ENCODE measurements around the gene GRK5.

Gene GRK5

DNA sequence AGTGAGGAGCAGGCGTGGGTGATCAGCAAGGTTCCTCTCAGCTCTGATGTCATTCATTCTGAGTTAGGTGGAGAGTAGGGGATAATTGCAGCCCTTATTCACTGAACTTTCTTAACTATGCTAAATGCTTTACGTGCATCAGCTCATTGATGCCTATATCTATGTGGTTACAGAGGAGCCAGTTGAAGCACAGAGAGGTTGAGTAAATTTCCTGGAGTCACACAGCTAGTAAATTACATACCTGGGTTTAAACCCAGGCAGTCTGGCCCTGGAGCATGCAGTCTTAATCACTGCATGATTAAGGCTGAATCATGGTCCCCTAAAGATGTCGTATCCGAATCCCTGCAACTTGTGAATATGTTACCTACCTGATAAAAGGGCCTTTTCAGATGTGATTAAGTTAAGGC is 99.6 kb downstream of the GRK5 start:
- no peak overlapping the region for H3K4me3 ChIP-seq (replicated peaks; ENCODE audit: low read depth, low read length)
- DNase-seq (ENCODE audit: extremely low read depth, low read depth) = no peak
- TF ChIP-seq, protein P1, sequence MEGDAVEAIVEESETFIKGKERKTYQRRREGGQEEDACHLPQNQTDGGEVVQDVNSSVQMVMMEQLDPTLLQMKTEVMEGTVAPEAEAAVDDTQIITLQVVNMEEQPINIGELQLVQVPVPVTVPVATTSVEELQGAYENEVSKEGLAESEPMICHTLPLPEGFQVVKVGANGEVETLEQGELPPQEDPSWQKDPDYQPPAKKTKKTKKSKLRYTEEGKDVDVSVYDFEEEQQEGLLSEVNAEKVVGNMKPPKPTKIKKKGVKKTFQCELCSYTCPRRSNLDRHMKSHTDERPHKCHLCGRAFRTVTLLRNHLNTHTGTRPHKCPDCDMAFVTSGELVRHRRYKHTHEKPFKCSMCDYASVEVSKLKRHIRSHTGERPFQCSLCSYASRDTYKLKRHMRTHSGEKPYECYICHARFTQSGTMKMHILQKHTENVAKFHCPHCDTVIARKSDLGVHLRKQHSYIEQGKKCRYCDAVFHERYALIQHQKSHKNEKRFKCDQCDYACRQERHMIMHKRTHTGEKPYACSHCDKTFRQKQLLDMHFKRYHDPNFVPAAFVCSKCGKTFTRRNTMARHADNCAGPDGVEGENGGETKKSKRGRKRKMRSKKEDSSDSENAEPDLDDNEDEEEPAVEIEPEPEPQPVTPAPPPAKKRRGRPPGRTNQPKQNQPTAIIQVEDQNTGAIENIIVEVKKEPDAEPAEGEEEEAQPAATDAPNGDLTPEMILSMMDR (IDR thresholded peaks at IDR 0.05; ENCODE audit: low read depth, low read length, missing control alignments) = no peak

DNA sequence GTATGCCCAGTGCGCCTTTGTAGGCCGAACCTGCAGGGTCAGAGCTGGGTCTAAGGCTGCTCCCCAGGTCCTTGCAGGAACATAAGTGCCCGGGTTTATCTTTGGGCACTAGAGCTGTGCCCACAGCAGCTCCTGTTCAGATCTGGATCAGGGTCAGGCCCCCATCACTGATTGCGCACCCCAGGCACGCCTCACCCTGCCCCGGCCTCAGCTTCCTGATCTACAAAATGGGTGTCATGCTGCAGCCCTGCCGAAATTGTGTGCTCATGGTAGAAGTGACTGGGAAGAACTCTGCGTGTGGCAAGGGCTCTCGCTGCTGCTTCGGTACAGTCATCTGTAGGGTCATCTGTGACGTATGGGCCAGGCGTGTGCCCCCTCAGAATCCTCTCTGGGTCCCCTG is 100.7 kb downstream of the GRK5 start:
- TF ChIP-seq, protein P1 (IDR thresholded peaks at IDR 0.05; ENCODE audit: low read depth, low read length, missing control alignments) = no peak
- no peak overlapping the region for H3K4me3 ChIP-seq (replicated peaks; ENCODE audit: low read depth, low read length)
- DNase-seq (ENCODE audit: extremely low read depth, low read depth) = no peak

DNA sequence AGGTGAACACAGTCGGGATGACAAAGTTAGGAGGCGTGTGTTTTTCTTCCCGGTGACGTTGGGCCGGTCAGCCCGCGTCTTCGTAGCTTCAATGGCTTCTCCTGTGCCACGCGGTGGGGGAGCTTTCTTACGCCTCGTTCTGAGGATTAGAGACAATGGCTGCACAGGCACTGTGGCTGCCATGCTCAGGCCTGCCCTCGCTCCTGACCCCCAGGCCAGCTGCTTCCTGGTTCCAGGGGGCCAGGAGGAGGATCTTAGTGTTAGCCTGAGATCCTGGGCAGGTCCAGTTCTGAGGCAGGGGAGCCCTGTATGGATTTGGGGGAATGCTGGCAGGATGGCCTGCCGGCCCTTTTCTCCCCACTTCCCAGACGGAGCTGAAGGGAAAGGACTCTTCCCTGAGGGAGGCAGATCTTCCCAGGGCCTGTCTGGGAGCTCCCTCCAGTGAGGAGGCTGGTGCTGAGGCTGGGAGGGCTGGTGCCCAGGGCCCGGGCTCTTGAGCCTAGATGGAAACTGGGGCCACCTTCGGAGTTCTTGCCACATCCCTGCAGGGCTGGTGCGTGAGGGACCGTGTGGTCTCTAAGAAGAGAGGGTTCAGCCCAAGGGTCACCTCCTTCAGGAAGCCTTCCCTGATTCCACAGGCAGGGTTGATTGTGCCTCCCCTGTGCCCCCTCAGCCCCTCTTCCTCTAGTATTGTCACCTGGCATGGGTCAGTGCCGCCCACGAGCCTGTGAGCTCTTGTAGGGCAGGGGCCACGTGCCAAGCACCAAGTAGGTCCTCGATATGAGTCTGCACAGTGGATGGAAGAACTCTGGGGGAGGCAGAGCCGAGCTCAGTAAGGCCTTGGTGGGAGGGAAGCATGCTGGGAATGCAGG is 101.4 kb downstream of the GRK5 start:
- no peak overlapping the region for H3K4me3 ChIP-seq (replicated peaks; ENCODE audit: low read depth, low read length)
- DNase-seq (ENCODE audit: extremely low read depth, low read depth) = no peak
- TF ChIP-seq, protein P1 (IDR thresholded peaks at IDR 0.05; ENCODE audit: low read depth, low read length, missing control alignments) = no peak

DNA sequence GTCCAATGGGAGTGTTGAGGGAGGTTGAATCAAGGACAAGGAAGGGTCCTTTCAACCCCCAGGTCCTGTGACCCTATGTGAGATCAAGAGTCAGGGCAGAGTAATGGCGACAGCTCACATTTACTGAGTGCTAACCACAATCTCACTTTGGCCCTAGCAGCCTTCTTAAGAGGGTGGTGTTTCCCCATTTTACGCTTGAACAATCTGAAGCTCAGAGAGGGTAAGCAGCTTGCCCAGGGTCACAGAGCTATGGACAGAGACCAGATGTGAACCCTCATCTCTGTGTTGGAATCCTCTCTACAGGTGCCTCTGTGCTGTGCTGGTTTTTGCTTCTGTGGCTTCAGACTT is 102.0 kb downstream of the GRK5 start:
- TF ChIP-seq, protein P1 (IDR thresholded peaks at IDR 0.05; ENCODE audit: low read depth, low read length, missing control alignments) = no peak
- H3K4me3 ChIP-seq (replicated peaks; ENCODE audit: low read depth, low read length) = no peak overlapping the region
- DNase-seq (ENCODE audit: extremely low read depth, low read depth) = no peak

DNA sequence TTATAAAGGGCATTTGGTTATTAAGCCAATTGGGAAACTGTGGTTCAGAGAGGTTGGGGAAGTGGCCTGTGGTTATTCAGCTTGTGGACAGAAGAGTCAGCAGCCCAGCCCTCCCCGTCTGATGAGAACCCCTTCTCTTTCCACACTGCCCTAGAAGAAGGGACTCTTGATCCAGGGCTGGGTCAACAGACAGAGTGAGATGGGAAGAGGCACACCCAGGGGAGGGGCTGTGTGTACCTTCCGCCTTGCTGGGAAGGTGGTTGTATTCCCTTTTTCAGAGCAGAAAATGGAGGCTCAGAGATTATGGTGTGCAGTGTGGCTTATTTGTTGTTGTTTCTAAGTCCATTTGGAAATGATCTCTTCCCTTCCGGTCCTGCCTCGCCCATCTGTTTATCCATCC is 103.4 kb downstream of the GRK5 start:
- TF ChIP-seq, protein P1 (IDR thresholded peaks at IDR 0.05; ENCODE audit: low read depth, low read length, missing control alignments) = no peak
- DNase-seq (ENCODE audit: extremely low read depth, low read depth) = no peak
- H3K4me3 ChIP-seq (replicated peaks; ENCODE audit: low read depth, low read length) = no peak overlapping the region

DNA sequence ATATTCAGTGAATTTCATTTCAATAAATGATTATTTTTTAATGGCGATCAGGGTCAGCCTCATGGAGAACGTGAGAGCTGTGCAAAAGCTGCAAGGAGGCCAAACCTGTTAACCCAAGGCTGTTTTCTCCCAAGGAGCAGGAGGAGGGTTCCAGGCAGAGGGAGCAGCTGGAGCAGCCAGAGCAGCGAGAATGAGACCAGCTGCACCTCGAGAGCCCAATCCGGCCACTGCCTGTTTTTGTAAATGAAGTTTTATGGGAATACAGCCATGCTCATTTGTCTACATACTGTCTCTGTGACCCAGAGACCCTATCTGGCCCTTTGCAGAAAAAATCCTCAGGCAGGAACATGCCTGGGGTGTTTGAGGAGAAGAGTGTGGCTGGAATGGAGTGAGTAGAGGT is 104.9 kb downstream of the GRK5 start:
- TF ChIP-seq, protein P1 (IDR thresholded peaks at IDR 0.05; ENCODE audit: low read depth, low read length, missing control alignments) = no peak
- H3K4me3 ChIP-seq (replicated peaks; ENCODE audit: low read depth, low read length) = no peak overlapping the region
- no peak for DNase-seq (ENCODE audit: extremely low read depth, low read depth)

DNA sequence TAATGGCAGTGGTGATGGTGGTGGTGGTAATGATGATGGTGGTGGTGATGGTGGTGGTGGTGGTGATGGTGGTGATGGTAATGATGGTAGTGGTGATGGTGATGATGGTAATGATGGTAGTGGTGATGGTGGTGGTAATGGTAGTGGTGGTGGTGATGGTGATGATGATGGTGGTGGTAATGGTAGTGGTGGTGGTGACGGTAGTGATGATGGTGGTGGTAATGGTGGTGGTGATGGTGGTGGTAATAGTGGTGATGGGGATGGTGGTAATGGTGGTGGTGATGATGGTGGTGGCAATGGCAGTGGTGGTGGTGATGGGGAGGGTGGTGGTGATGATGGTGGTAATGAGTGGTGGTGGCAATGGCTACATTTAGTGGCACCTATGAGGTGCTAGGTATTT is 105.7 kb downstream of the GRK5 start:
- no peak overlapping the region for H3K4me3 ChIP-seq (replicated peaks; ENCODE audit: low read depth, low read length)
- no peak for DNase-seq (ENCODE audit: extremely low read depth, low read depth)

More for the DNA sequence above, 105.7 kb downstream of the GRK5 start:
- TF ChIP-seq, protein P1 (IDR thresholded peaks at IDR 0.05; ENCODE audit: low read depth, low read length, missing control alignments) = no peak
